HEK293T (cell line): Measurements from ENCODE around the gene PLCH2.

Experiments used
- ARNT ChIP-seq: fragments of 450-650 bp; IDR thresholded peaks from 2 replicates; pipeline ENCODE4 v1.6.1; 2017; ENCODE audit warnings: mild to moderate bottlenecking
- BHLHE40 ChIP-seq: fragments of 450-650 bp; IDR thresholded peaks from 2 replicates; pipeline ENCODE4 v1.6.1; 2016; ENCODE audit warnings: mild to moderate bottlenecking, moderate library complexity, borderline replicate concordance
- ELF4 ChIP-seq: fragments of 450-650 bp; IDR thresholded peaks from 2 replicates; pipeline ENCODE4 v1.6.1; 2017; ENCODE audit warnings: antibody characterized with exemption
- FOXK2 ChIP-seq: fragments of 450-650 bp; IDR thresholded peaks from 2 replicates; pipeline ENCODE4 v1.6.1; 2016; ENCODE audit warnings: mild to moderate bottlenecking
- FOXM1 ChIP-seq: fragments of 450-650 bp; IDR thresholded peaks from 2 replicates; pipeline ENCODE4 v1.6.1; 2017; ENCODE audit warnings: mild to moderate bottlenecking, borderline replicate concordance
- L3MBTL2 ChIP-seq: fragments of 450-650 bp; conservative IDR thresholded peaks from 2 replicates; pipeline ENCODE4 v1.6.1; 2016; ENCODE audit warnings: mild to moderate bottlenecking
- LEF1 ChIP-seq: fragments of 450-650 bp; IDR thresholded peaks from 2 replicates; pipeline ENCODE4 v1.6.1; 2017; ENCODE audit warnings: mild to moderate bottlenecking, borderline replicate concordance
- SP1 ChIP-seq: fragments of 450-650 bp; IDR thresholded peaks from 2 replicates; pipeline ENCODE4 v1.6.1; 2017
- SUZ12 ChIP-seq: fragments of 450-650 bp; IDR thresholded peaks from 2 replicates; pipeline ENCODE4 v1.6.1; 2016; ENCODE audit warnings: mild to moderate bottlenecking
- TARDBP ChIP-seq: fragments of 450-650 bp; IDR thresholded peaks from 2 replicates; pipeline ENCODE4 v1.6.1; 2016
- ZNF384 ChIP-seq: fragments of 450-650 bp; IDR thresholded peaks from 2 replicates; pipeline ENCODE4 v1.6.1; 2016

GRCh38 chr1:2427976-2428375 is 48.1 kb upstream of the PLCH2 start:
- TF ChIP-seq FOXK2 (no peak), TARDBP (no peak), SUZ12 (no peak), FOXM1 (no peak), BHLHE40 (no peak), SP1 (no peak), ARNT (no peak), ELF4 (no peak), ZNF384 (no peak), L3MBTL2 (no peak), LEF1 (no peak)
